RWPE1 (cell line): ENCODE data around the gene PUS3.
"Not testable (repeated sequence)": the region's sequence is repeated elsewhere in the genome, so short reads cannot be mapped to it uniquely, and the experiment has no call there.

Experiments
- CTCF ChIA-PET: fragments of 350-600 bp; sonication (Branson Sonifier 250); formaldehyde crosslinking; extraction: SDS; loops from one replicate; lab custom pipeline; 2021; lab: Yijun Ruan, JAX
- POLR2A ChIA-PET: fragments of 400-600 bp; formaldehyde crosslinking; extraction: SDS; loops from one replicate; lab custom pipeline; 2020; ENCODE audit warnings: antibody characterized with exemption; ENCODE audit not compliant: low non-redundant PET; lab: Yijun Ruan, JAX
- DNase-seq: peaks from one replicate; pipeline ENCODE4 v3.0.0; 2012; ENCODE audit warnings: low spot score
- H3K27ac ChIP-seq: fragments of 450-650 bp; 2 replicates; pipeline ENCODE4 v1.5.1; 2017
- CTCF ChIP-seq: fragments of 450-650 bp; conservative IDR thresholded peaks from 2 replicates; pipeline ENCODE4 v1.5.1; 2017; ENCODE audit warnings: low read depth, mild to moderate bottlenecking

PUS3 gene

DNA sequence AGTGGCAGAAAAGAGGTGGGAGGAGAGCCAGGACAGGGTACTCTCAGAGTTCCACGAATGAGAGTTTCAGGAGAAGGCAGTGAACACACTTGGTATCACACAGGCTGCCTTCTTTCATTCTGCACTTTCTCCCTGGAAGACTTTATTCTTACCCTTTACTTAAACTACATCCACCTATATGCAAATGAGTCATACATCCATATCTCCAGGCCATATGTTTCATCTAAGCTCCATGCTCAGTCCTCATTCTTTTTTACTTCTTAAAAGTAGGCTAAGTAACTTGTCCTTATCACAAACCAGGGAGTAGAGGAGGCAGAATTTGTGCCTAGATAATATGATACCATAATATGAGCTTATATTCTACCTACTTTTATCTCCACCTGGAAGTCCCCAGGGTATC is 21.7 kb downstream of the PUS3 start:
- no peak overlapping the region for H3K27ac ChIP-seq
- ChIA-PET CTCF (interaction anchor here (0.6 kb wide), 1 partner anchor 524 kb away, joined by 3 read pairs; no protein-coding TSS in a partner anchor), POLR2A (no interaction called here)
- DNase-seq, result peak; percentile 16
- no peak for TF ChIP-seq CTCF

GRCh38 chr11:125874556-125875124 is 28.4 kb downstream of the PUS3 start:
- TF ChIP-seq CTCF, result peak; percentile 81
- POLR2A ChIA-PET, result no interaction called here
- CTCF ChIA-PET, result interaction anchor here (0.7 kb wide), 1 partner anchor 815 kb away, joined by 3 read pairs; no protein-coding TSS in a partner anchor
- H3K27ac ChIP-seq, result no peak overlapping the region
- peak; percentile 61 for DNase-seq

DNA sequence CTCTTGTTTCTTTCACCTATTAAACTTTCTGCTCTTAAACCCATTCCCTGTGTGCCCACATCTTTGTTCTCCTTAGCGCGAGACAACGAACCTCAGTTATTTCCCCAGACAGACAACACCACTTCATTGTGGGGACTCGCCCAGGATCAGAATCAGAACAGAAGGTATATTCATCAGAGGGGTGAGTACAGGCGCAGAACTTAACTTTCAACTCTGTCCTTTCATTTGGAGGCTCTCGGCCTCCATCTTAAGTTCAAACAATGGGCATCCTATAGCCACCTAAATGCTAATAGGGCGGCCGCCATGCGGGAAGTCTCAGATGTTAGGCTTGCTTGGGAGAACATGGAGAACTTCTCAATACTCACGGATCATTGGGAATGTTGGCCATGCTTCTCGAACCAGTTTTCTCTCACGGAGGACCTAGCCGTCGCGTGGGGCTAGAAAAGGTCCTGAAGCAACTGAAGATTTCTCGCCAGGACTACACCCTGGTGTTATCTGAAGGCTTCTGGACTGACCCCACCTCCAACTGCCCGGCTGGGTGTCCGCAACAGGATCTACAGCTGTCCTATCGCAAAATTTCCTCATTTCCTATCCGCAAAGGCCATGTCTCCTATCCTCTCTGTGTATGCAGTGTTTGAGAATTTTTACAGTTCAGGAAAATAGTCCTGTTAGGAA is 29.0 kb downstream of the PUS3 start:
- no peak for DNase-seq
- POLR2A ChIA-PET, result no interaction called here
- CTCF ChIA-PET, result interaction anchor here (0.7 kb wide), 1 partner anchor 146 kb away, joined by 3 read pairs; no protein-coding TSS in a partner anchor
- H3K27ac ChIP-seq, result no peak overlapping the region
- TF ChIP-seq CTCF, result no peak

GRCh38 chr11:125872138-125872491 is 30.9 kb downstream of the PUS3 start:
- H3K27ac ChIP-seq, result no peak overlapping the region
- DNase-seq, result no peak
- no peak for TF ChIP-seq CTCF
- POLR2A ChIA-PET, result no interaction called here
- CTCF ChIA-PET, result interaction anchor here (0.5 kb wide), 1 partner anchor 244 kb away, joined by 3 read pairs; no protein-coding TSS in a partner anchor

- ChIA-PET CTCF (interaction anchor here (0.5 kb wide), 1 partner anchor 243 kb away, joined by 3 read pairs; no protein-coding TSS in a partner anchor), POLR2A (no interaction called here)
- TF ChIP-seq CTCF, result peak; percentile 47
- DNase-seq, result peak; percentile 13
- no peak overlapping the region for H3K27ac ChIP-seq
These were observed 31.4 kb downstream of the PUS3 start for GRCh38 chr11:125871391-125872137.

DNA sequence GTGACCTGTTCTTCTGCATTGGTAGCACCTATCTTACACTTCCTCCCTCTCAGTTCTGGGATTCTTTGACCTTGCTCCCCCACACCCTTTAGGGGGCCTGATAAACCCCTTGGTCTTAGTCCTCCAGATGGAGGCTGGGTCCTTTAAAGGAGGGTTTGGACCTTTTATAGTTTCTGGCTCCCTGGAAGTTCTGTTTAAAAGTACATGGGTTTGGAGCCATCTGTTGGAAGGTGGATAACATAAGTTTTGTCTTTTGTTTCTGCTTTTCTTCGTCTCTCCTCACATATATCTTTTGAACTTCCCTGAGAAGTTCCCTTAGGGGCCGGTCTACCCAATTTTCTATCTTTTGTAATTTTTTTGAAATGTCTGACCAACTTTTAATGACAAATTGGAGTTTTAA is 33.5 kb downstream of the PUS3 start:
- ChIA-PET CTCF (interaction anchor here (0.6 kb wide), 1 partner anchor 43 kb away, joined by 3 read pairs; no protein-coding TSS in a partner anchor), POLR2A (no interaction called here)
- no peak for TF ChIP-seq CTCF
- no peak for DNase-seq
- H3K27ac ChIP-seq, result no peak overlapping the region

DNA sequence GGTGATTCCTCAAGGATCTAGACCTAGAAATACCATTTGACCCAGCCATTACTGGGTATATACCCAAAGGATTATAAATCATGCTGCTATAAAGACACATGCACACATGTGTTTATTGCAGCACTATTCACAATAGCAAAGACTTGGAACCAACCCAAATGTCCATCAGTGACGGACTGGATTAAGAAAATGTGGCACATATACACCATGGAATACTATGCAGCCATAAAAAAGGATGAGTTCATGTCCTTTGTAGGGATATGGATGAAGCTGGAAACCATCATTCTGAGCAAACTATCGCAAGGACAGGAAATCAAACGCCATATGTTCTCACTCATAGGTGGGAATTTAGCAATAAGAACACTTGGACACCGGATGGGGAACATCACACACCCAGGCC is 37.7 kb downstream of the PUS3 start:
- H3K27ac ChIP-seq, DNase-seq, CTCF ChIA-PET: not testable (repeated sequence)
- POLR2A ChIA-PET, result interaction anchor here (0.6 kb wide), 1 partner anchor 13 kb away, joined by 3 read pairs; no protein-coding TSS in a partner anchor

GRCh38 chr11:125862786-125863185 is 40.2 kb downstream of the PUS3 start:
- CTCF ChIA-PET, POLR2A ChIA-PET, H3K27ac ChIP-seq, DNase-seq: not testable (repeated sequence)

DNA sequence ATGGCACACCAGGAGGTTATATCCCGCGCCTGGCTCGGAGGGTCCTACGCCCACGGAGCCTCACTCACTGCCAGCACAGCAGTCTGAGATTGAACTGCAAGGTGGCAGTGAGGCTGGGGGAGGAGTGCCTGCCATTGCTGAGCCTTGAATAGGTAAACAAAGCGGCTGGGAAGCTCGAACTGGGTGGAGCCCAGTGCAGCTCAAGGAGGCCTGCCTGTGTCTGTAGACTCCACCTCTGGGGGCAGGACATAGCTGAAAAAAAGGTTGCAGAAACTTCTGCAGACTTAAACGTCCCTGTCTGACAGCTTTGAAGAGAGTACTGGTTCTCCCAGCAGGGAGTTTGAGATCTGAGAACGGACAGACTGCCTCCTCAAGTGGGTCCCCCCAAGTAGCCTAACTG is 45.3 kb downstream of the PUS3 start:
- H3K27ac ChIP-seq, POLR2A ChIA-PET, DNase-seq, CTCF ChIA-PET: not testable (repeated sequence)
